ENCODE results near the gene PDE8B. TPM values are rescaled to one million over a fixed set of nuclear protein-coding genes. Genes with fewer than 3 reads are reported as not detected.
A peak's percentile ranks its signal among the peaks of the same experiment; 100 is the strongest.

Gene PDE8B
- total RNA-seq, 6 donors from 2014 or later, result 5.8 to 21.9 (median 9.7) TPM

- no peaks in the 10 kb centered on the region for H3K27me3 ChIP-seq
- H3K4me3 ChIP-seq, result no peak overlapping the region
- ATAC-seq (ENCODE audit: low FRiP score in 2 of 2) (no peak), DNase-seq (no peak)
- TF ChIP-seq POLR2A (IDR thresholded peaks at IDR 0.05), result no peak
- H3K9me3 ChIP-seq, result no peaks in the 10 kb centered on the region
- no peak overlapping the region for H3K27ac ChIP-seq
- WGBS, 2 donors, result 76 to 81% methylated on average over 5 of the region's 5 CpGs
- H3K4me1 ChIP-seq, result no peaks in the 10 kb centered on the region
- no peaks in the 10 kb centered on the region for H3K36me3 ChIP-seq
These were observed 108.8 kb downstream of the PDE8B start for GRCh38 chr5:77319117-77319804.

- Histone ChIP-seq H3K36me3 (no peaks in the 10 kb centered on the region), H3K27ac (no peak overlapping the region), H3K4me1 (no peaks in the 10 kb centered on the region), H3K4me3 (no peak overlapping the region), H3K9me3 (no peaks in the 10 kb centered on the region), H3K27me3 (no peaks in the 10 kb centered on the region)
- TF ChIP-seq POLR2AphosphoS5 (IDR thresholded peaks at IDR 0.05), result no peak
- no peak for TF ChIP-seq EP300 (IDR thresholded peaks at IDR 0.05)
- ATAC-seq (ENCODE audit: low FRiP score in 2 of 2), result no peak
- peak in 1 of 2 donors; percentile 10 for DNase-seq
- 95 to 96% methylated on average over 4 of the region's 4 CpGs for WGBS, 2 donors
These were observed 111.4 kb downstream of the PDE8B start for GRCh38 chr5:77321793-77322394.

- DNase-seq (no peak), ATAC-seq (ENCODE audit: low FRiP score in 2 of 2) (no peak)
- Histone ChIP-seq H3K27ac (no peak overlapping the region), H3K4me3 (no peak overlapping the region), H3K4me1 (no peaks in the 10 kb centered on the region), H3K9me3 (no peaks in the 10 kb centered on the region), H3K36me3 (no peaks in the 10 kb centered on the region), H3K27me3 (no peaks in the 10 kb centered on the region)
- TF ChIP-seq POLR2AphosphoS5 (IDR thresholded peaks at IDR 0.05) (no peak), EP300 (IDR thresholded peaks at IDR 0.05) (no peak), CTCF (IDR thresholded peaks at IDR 0.05) (no peak), POLR2A (IDR thresholded peaks at IDR 0.05) (no peak)
- WGBS, 2 donors, result 71 to 75% methylated on average over 4 of the region's 4 CpGs
These were observed 111.9 kb downstream of the PDE8B start for GRCh38 chr5:77322406-77322805.

- Histone ChIP-seq H3K4me3 (no peak overlapping the region), H3K27me3 (no peaks in the 10 kb centered on the region), H3K9me3 (no peaks in the 10 kb centered on the region), H3K36me3 (no peaks in the 10 kb centered on the region), H3K4me1 (no peaks in the 10 kb centered on the region), H3K27ac (no peak overlapping the region)
- TF ChIP-seq POLR2AphosphoS5 (IDR thresholded peaks at IDR 0.05) (no peak), EP300 (IDR thresholded peaks at IDR 0.05) (no peak)
- DNase-seq, result no peak
- 88 to 90% methylated on average over 4 of the region's 4 CpGs for WGBS, 2 donors
- ATAC-seq (ENCODE audit: low FRiP score in 2 of 2), result no peak
These were observed 115.6 kb downstream of the PDE8B start for GRCh38 chr5:77325921-77326541.

GRCh38 chr5:77326986-77327734 lies 116.7 kb downstream of the PDE8B start:
- TF ChIP-seq CTCF (IDR thresholded peaks at IDR 0.05), result no peak
- no peak for TF ChIP-seq POLR2AphosphoS5 (IDR thresholded peaks at IDR 0.05)
- no peak for TF ChIP-seq POLR2A (IDR thresholded peaks at IDR 0.05)
- no peak for TF ChIP-seq EP300 (IDR thresholded peaks at IDR 0.05)
- H3K4me1 ChIP-seq, result no peaks in the 10 kb centered on the region

More at GRCh38 chr5:77326986-77327734, 116.7 kb downstream of the PDE8B start:
- DNase-seq, result no peak
- Histone ChIP-seq H3K4me3 (no peak overlapping the region), H3K36me3 (no peaks in the 10 kb centered on the region), H3K27me3 (no peaks in the 10 kb centered on the region), H3K9me3 (no peaks in the 10 kb centered on the region), H3K27ac (no peak overlapping the region)
- WGBS, 2 donors, result 86 to 94% methylated on average over 5 of the region's 5 CpGs
- no peak for ATAC-seq (ENCODE audit: low FRiP score in 2 of 2)
